Vagina (tissue), 2 donors: ENCODE data around the gene APLP2. TPM values are rescaled to one million over a fixed set of nuclear protein-coding genes. Genes with fewer than 3 reads are reported as not detected.

Source experiments
- DNase-seq, 2 donors: peaks; one replicate each; pipeline ENCODE4 v3.0.0-alpha.2; 2017; ENCODE audit errors: extremely low spot score in 2 of 2
- H3K27ac ChIP-seq: fragments of 200-600 bp; sonication (generic); one replicate; pipeline ENCODE4 v1.5.1; 2019
- H3K27me3 ChIP-seq: fragments of 200-600 bp; sonication (generic); one replicate; pipeline ENCODE4 v1.5.1; 2019
- H3K36me3 ChIP-seq, 2 donors: fragments of 200-600 bp; sonication (generic); one replicate each; pipeline ENCODE4 v1.5.1; 2017 to 2019
- H3K4me1 ChIP-seq: fragments of 200-600 bp; sonication (generic); one replicate; pipeline ENCODE4 v1.5.1; 2019
- H3K4me3 ChIP-seq, 2 donors: fragments of 200-600 bp; sonication (generic); 1 replicate in 1 of 2; 2 replicates in 1 of 2; pipeline ENCODE4 v1.5.1; 2016 to 2019
- H3K9me3 ChIP-seq: fragments of 200-600 bp; sonication (generic); one replicate; pipeline ENCODE4 v1.5.1; 2019
- POLR2A ChIP-seq, 2 donors: fragments of 450-650 bp; IDR thresholded peaks; one replicate each; pipeline ENCODE4 v1.6.1; 2017; ENCODE audit warnings: antibody characterized with exemption in 2 of 2, mild to moderate bottlenecking in 2 of 2, moderate library complexity in 2 of 2
- POLR2AphosphoS5 ChIP-seq, 2 donors: sonication (generic); formaldehyde crosslinking; IDR thresholded peaks; one replicate each; pipeline ENCODE4 v1.9.0; 2017; ENCODE audit warnings: antibody characterized with exemption in 2 of 2, mild to moderate bottlenecking in 2 of 2, low read depth in 1 of 2; ENCODE audit not compliant: insufficient read depth in 1 of 2
- intact Hi-C: fragments of 100-400 bp; cut with DNase I; formaldehyde crosslinking; loops from one replicate; pipeline ENCODE4 v1.15.1; 2023
- total RNA-seq: library from RNA; depleted of rRNA; stranded (reverse); fragments of >200 nt; gene quantifications from one replicate; pipeline ENCODE4 v1.2.3, GENCODE V29; 2016
- TF ChIP-seq, protein P1 (sequence below), 3 experiments: fragments of 450-650 bp in 2 of 3; fragments of 200-600 bp in 1 of 3; sonication (generic) in 1 of 3; IDR thresholded peaks; one replicate each; pipeline ENCODE4 v1.5.1; 2017 to 2019; ENCODE audit warnings: antibody characterized with exemption in 3 of 3, mild to moderate bottlenecking in 2 of 3, moderate library complexity in 2 of 3

Gene APLP2
- total RNA-seq, 1 donor from 2014 or later, result 234 TPM

DNA sequence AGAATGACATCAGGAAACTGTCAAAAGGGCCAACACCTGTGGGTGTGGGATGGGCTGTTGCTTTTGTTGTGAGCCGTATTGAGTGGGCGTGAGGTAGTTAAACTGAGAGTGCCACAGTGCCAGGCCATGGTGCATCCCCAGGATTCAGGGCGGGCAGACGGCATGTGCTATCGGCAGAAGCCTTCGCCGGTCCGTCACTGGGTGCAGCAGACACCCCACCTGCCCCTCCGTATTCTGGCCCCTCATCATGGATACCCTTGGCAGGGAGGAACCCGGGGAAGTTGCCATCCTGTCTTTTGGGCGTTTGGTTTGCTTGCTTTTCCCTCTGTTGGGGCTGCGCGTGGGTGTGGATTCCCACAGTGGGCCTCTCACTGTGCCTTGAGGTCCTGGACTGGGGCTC lies 117.4 kb downstream of the APLP2 start:
- no peaks in the 10 kb centered on the region for H3K36me3 ChIP-seq
- no peaks in the 10 kb centered on the region for H3K9me3 ChIP-seq
- H3K4me1 ChIP-seq, result peaks cover 4% of the 10 kb centered on the region
- H3K27me3 ChIP-seq, result no peaks in the 10 kb centered on the region
- TF ChIP-seq POLR2A (IDR thresholded peaks at IDR 0.05), result no peak
- no peak for TF ChIP-seq POLR2AphosphoS5 (IDR thresholded peaks at IDR 0.05; ENCODE audit: insufficient read depth in 1 of 2, low read depth in 1 of 2)
- intact Hi-C loops, result no loop called here
- no peak for DNase-seq
- H3K4me3 ChIP-seq, result no peak overlapping the region
- no peak overlapping the region for H3K27ac ChIP-seq

DNA sequence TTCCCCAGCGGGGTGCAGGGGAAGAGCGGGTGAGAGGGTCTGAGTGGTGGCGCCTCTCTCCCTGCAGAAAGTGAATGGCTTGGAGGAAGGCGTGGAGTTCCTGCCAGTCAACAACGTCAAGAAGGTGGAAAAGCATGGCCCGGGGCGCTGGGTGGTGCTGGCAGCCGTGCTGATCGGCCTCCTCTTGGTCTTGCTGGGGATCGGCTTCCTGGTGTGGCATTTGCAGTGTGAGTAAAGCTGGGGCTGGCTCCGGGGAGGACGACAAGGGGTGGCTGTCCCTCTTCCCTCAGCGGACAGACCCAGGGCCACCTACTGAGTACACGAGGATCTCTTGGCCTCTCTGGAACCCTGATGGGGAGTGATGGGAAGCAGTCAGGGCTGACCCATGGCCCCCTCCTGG lies 118.4 kb downstream of the APLP2 start:
- Histone ChIP-seq H3K36me3 (no peaks in the 10 kb centered on the region), H3K9me3 (no peaks in the 10 kb centered on the region), H3K4me3 (no peak overlapping the region), H3K27me3 (no peaks in the 10 kb centered on the region), H3K27ac (no peak overlapping the region), H3K4me1 (no peaks in the 10 kb centered on the region)
- TF ChIP-seq POLR2A (IDR thresholded peaks at IDR 0.05) (no peak), POLR2AphosphoS5 (IDR thresholded peaks at IDR 0.05; ENCODE audit: insufficient read depth in 1 of 2, low read depth in 1 of 2) (no peak)
- TF ChIP-seq, protein P1, sequence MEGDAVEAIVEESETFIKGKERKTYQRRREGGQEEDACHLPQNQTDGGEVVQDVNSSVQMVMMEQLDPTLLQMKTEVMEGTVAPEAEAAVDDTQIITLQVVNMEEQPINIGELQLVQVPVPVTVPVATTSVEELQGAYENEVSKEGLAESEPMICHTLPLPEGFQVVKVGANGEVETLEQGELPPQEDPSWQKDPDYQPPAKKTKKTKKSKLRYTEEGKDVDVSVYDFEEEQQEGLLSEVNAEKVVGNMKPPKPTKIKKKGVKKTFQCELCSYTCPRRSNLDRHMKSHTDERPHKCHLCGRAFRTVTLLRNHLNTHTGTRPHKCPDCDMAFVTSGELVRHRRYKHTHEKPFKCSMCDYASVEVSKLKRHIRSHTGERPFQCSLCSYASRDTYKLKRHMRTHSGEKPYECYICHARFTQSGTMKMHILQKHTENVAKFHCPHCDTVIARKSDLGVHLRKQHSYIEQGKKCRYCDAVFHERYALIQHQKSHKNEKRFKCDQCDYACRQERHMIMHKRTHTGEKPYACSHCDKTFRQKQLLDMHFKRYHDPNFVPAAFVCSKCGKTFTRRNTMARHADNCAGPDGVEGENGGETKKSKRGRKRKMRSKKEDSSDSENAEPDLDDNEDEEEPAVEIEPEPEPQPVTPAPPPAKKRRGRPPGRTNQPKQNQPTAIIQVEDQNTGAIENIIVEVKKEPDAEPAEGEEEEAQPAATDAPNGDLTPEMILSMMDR (IDR thresholded peaks at IDR 0.05), result no peak
- intact Hi-C loops, result no loop called here
- DNase-seq, result no peak

DNA sequence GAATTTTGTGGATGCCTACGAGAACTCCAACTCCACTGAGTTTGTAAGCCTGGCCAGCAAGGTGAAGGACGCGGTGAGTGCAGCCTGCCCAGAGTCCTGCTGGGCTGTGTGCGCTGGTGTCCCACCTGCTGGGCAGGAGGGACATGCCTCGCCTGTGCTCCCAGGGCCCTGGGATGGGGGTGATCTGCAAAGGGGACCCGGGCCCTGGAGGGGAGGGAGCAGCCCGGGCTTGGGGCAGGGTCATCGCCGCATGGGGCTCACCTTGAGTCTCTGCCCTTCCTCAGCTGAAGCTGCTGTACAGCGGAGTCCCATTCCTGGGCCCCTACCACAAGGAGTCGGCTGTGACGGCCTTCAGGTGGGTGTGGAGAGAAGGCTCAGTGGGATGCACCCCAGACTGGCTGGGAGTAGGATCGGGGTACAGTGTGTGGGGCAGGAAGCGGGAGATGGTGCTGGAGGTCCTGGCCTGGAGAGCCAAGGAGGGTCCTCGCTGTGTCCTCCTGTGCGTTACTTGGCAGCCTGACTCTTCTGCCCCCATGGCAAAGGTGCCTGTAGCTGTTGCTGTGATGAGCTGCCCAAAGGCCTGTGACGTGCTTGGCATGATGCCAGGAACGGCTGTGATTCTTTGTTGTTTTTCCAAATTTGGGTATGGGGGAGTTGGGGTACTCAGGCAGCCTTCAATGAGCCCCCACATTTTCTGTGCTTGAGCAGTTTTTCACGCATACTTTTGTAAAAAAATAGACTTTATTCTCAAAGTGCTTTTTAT lies 119.1 kb downstream of the APLP2 start:
- no peak for DNase-seq
- TF ChIP-seq POLR2A (IDR thresholded peaks at IDR 0.05) (no peak), POLR2AphosphoS5 (IDR thresholded peaks at IDR 0.05; ENCODE audit: insufficient read depth in 1 of 2, low read depth in 1 of 2) (no peak)
- Histone ChIP-seq H3K27me3 (no peaks in the 10 kb centered on the region), H3K4me3 (no peak overlapping the region), H3K36me3 (no peaks in the 10 kb centered on the region), H3K4me1 (no peaks in the 10 kb centered on the region), H3K9me3 (no peaks in the 10 kb centered on the region), H3K27ac (no peak overlapping the region)
- intact Hi-C loops, result no loop called here

DNA sequence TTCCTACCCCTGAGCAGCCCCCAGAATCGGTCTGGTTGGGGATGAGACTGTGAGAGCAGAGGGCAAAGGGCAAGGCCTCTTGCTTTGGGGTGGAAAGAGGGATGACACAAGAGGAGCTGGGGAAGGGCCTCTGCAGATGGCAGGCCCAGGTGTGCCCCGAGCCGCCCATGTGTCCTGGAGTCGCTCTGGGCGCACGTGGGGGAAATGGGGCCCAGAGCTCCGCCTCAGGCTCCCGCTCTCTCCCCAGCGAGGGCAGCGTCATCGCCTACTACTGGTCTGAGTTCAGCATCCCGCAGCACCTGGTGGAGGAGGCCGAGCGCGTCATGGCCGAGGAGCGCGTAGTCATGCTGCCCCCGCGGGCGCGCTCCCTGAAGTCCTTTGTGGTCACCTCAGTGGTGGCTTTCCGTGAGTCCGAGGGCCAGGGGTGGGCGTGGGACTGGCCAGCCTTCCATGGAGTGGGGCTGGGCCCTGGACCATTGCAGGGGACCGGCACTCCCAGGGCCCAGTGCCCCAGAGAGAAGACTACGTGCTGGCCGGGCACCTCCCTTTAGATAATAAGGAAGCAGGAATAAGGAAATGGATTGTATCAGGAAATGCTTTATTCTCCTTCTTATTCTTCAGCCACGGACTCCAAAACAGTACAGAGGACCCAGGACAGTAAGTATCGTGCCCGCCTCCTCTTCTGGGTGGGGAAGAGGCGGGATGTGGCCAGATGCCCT lies 120.0 kb downstream of the APLP2 start:
- Histone ChIP-seq H3K4me3 (no peak overlapping the region), H3K27ac (no peak overlapping the region), H3K36me3 (no peaks in the 10 kb centered on the region), H3K27me3 (no peaks in the 10 kb centered on the region), H3K4me1 (no peaks in the 10 kb centered on the region), H3K9me3 (no peaks in the 10 kb centered on the region)
- intact Hi-C loops, result no loop called here
- no peak for DNase-seq
- TF ChIP-seq POLR2A (IDR thresholded peaks at IDR 0.05), result no peak
- TF ChIP-seq POLR2AphosphoS5 (IDR thresholded peaks at IDR 0.05; ENCODE audit: insufficient read depth in 1 of 2, low read depth in 1 of 2), result no peak
- TF ChIP-seq, protein P1 (IDR thresholded peaks at IDR 0.05), result no peak

DNA sequence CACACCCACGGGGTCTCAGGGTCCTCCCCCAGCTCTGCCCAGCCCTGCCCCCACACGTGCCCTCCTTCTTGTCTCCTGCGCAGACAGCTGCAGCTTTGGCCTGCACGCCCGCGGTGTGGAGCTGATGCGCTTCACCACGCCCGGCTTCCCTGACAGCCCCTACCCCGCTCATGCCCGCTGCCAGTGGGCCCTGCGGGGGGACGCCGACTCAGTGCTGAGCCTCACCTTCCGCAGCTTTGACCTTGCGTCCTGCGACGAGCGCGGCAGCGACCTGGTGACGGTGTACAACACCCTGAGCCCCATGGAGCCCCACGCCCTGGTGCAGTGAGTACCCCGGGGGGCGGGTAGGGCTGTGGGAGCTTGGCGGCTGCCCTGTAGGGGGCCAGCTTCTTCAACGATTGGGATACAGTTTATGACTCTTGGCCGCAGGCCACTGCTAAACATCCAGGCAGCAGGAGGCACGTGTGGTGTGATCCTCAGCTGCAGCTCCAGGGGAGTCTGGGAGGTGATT lies 120.7 kb downstream of the APLP2 start:
- Histone ChIP-seq H3K9me3 (no peaks in the 10 kb centered on the region), H3K27me3 (no peaks in the 10 kb centered on the region), H3K27ac (no peak overlapping the region), H3K4me1 (no peaks in the 10 kb centered on the region), H3K36me3 (no peaks in the 10 kb centered on the region), H3K4me3 (no peak overlapping the region)
- DNase-seq, result no peak
- intact Hi-C loops, result no loop called here
- TF ChIP-seq POLR2A (IDR thresholded peaks at IDR 0.05) (no peak), POLR2AphosphoS5 (IDR thresholded peaks at IDR 0.05; ENCODE audit: insufficient read depth in 1 of 2, low read depth in 1 of 2) (no peak)
- TF ChIP-seq, protein P1 (IDR thresholded peaks at IDR 0.05), result no peak
